ENCODE data around the gene LFNG. TPM values are rescaled to one million over a fixed set of nuclear protein-coding genes. Genes with fewer than 3 reads are reported as not detected.
A peak's percentile ranks its signal among the peaks of the same experiment; 100 is the strongest.

The LFNG gene
- total and polyA plus RNA-seq, 2 of the 13 experiments (the other 11 are each of a cell fraction or from before 2014, with no cell fraction given), result 0.44 to 1.5 TPM

DNA sequence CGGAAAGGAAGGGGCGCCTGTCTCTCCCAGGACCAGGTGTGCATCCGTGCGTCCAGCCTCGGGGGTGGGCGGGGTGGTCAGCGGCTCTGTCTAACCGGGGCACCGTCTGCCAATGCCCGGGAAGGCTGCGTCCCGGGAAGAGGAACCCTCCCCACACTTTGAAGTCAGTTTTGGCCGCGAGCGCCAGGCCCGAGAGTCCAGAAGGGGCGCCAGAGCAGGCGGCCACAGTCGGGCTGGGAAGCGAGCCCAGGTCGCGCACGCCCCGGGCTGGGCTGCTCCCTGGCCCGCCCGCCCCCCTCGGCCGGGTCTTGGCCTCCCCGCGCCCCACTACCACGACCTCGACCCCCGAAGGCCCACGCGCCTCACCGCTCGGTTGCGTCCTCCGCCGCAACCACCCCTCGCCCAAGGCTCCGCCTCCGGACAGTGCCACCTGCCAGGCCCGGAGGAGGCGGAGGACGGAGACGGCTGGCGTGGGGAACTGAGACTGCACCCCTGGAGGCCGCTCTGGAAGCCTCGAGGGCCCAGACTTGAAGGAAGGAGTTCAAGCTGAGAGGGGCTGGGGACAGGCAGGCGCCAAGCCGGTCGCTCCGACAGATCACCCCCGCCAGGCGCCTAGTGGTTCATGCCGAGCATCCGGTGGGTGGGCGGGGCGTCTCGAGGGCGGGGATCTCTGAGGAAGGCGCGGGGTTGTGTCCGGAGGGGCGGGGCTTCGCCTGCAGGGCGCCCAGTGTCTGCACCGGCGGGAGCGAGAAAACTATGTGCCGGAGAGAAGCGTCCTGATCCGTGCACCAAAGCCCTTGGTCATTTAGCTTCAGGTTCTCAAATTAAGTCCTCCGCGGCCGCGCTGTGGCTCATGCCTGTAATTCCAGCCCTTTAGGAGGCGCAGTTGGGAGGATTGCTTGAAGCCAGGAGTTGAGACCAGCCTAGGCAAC lies 35.8 kb downstream of the LFNG start, which contains the start of gene BRAT1 (continued):
- no peak for TF ChIP-seq ZBTB49 (CRISPR knock-in tag; IDR thresholded peaks at IDR 0.05; ENCODE audit: borderline replicate concordance)
- TF ChIP-seq IRX3 (CRISPR knock-in tag; IDR thresholded peaks at IDR 0.05; ENCODE audit: borderline replicate concordance, low read depth), result no peak
- no peak for TF ChIP-seq SOX5 (CRISPR knock-in tag; IDR thresholded peaks at IDR 0.05; ENCODE audit: borderline replicate concordance)
- TF ChIP-seq ISX (CRISPR knock-in tag; conservative IDR thresholded peaks at IDR 0.05), result no peak
- TF ChIP-seq, protein P1, sequence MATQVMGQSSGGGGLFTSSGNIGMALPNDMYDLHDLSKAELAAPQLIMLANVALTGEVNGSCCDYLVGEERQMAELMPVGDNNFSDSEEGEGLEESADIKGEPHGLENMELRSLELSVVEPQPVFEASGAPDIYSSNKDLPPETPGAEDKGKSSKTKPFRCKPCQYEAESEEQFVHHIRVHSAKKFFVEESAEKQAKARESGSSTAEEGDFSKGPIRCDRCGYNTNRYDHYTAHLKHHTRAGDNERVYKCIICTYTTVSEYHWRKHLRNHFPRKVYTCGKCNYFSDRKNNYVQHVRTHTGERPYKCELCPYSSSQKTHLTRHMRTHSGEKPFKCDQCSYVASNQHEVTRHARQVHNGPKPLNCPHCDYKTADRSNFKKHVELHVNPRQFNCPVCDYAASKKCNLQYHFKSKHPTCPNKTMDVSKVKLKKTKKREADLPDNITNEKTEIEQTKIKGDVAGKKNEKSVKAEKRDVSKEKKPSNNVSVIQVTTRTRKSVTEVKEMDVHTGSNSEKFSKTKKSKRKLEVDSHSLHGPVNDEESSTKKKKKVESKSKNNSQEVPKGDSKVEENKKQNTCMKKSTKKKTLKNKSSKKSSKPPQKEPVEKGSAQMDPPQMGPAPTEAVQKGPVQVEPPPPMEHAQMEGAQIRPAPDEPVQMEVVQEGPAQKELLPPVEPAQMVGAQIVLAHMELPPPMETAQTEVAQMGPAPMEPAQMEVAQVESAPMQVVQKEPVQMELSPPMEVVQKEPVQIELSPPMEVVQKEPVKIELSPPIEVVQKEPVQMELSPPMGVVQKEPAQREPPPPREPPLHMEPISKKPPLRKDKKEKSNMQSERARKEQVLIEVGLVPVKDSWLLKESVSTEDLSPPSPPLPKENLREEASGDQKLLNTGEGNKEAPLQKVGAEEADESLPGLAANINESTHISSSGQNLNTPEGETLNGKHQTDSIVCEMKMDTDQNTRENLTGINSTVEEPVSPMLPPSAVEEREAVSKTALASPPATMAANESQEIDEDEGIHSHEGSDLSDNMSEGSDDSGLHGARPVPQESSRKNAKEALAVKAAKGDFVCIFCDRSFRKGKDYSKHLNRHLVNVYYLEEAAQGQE (IDR thresholded peaks at IDR 0.05; ENCODE audit: borderline replicate concordance in 1 of 2, low read depth in 1 of 2, low read length in 2 of 2), result no peak
- no peak for TF ChIP-seq TAF15 (IDR thresholded peaks at IDR 0.05; ENCODE audit: low read depth, low read length, poor library complexity, severe bottlenecking)
- no peak for TF ChIP-seq THAP9 (CRISPR knock-in tag; IDR thresholded peaks at IDR 0.05; ENCODE audit: borderline replicate concordance)
- TF ChIP-seq SNRNP70 (IDR thresholded peaks at IDR 0.05; ENCODE audit: low read depth, low read length), result no peak
- peak; percentile 67; the same call in 1 of the 2 replicates for TF ChIP-seq PRDM15 (CRISPR knock-in tag; IDR thresholded peaks at IDR 0.05)
- TF ChIP-seq CENPT (CRISPR knock-in tag; IDR thresholded peaks at IDR 0.05; ENCODE audit: low read depth), result no peak
- TF ChIP-seq, protein P2, sequence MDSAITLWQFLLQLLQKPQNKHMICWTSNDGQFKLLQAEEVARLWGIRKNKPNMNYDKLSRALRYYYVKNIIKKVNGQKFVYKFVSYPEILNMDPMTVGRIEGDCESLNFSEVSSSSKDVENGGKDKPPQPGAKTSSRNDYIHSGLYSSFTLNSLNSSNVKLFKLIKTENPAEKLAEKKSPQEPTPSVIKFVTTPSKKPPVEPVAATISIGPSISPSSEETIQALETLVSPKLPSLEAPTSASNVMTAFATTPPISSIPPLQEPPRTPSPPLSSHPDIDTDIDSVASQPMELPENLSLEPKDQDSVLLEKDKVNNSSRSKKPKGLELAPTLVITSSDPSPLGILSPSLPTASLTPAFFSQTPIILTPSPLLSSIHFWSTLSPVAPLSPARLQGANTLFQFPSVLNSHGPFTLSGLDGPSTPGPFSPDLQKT (CRISPR knock-in tag; IDR thresholded peaks at IDR 0.05; ENCODE audit: borderline replicate concordance), result no peak
- no peak for TF ChIP-seq HMGA1 (CRISPR knock-in tag; conservative IDR thresholded peaks at IDR 0.05)

Data from HepG2 (cell line).